A549 (cell line): ENCODE measurements around the gene SORBS1. TPM values are rescaled to one million over a fixed set of nuclear protein-coding genes. Genes with fewer than 3 reads are reported as not detected.

Source experiments
- ATAC-seq, 2 experiments: fragments of 200-7000 bp in 1 of 2; fragments of >200 bp in 1 of 2; cut with Nextera tagmentation in 1 of 2; cut with Tn5 transposase in 1 of 2; 3 replicates each; pipeline versions ENCODE4 v1.8.0 to v1.9.1; 2018 to 2020; ENCODE audit warnings: mild to moderate bottlenecking in 1 of 2, moderate library complexity in 1 of 2
- CTCF ChIA-PET: fragments of 300-600 bp; sonication (Branson Sonifier 250); formaldehyde crosslinking; extraction: SDS; loops from one replicate; lab custom pipeline; 2021; ENCODE audit warnings: antibody characterized with exemption, inconsistent platforms; lab: Yijun Ruan, JAX
- POLR2A ChIA-PET: fragments of 350-600 bp; formaldehyde crosslinking; extraction: SDS; loops from one replicate; lab custom pipeline; 2021; ENCODE audit warnings: antibody characterized with exemption, inconsistent platforms; lab: Yijun Ruan, JAX
- DNase-seq, 2 experiments: peaks; one replicate each; pipeline versions ENCODE4 v3.0.0 to v3.0.0-alpha.2; 2011 to 2016; ENCODE audit warnings: low read depth in 1 of 2, low spot score in 1 of 2
- FAIRE-seq: peaks from 2 replicates; lab custom pipeline; 2011; peaks lifted over from hg19 to GRCh38; lab: Jason Lieb, UNC
- H3K27ac ChIP-seq, 2 experiments: fragments of >200 bp; sonication (Bioruptor Twin); formaldehyde crosslinking; 3 replicates each; pipeline ENCODE4 v1.5.1; 2016 to 2017
- H3K4me1 ChIP-seq: fragments of >200 bp; sonication (Bioruptor Twin); formaldehyde crosslinking; 3 replicates; pipeline ENCODE4 v1.6.1; 2016
- H3K4me2 ChIP-seq: fragments of >200 bp; sonication (Bioruptor Twin); formaldehyde crosslinking; 3 replicates; pipeline ENCODE4 v1.6.1; 2016
- H3K4me3 ChIP-seq: fragments of >200 bp; sonication (Bioruptor Twin); formaldehyde crosslinking; 3 replicates; pipeline ENCODE4 v1.5.1; 2016
- H3K9me3 ChIP-seq: fragments of >200 bp; sonication (Bioruptor Twin); formaldehyde crosslinking; 3 replicates; pipeline ENCODE4 v1.6.1; 2016
- BHLHE40 ChIP-seq: IDR thresholded peaks from 2 replicates; pipeline ENCODE4 v1.6.1; 2012; ENCODE audit warnings: low read depth, low read length, inconsistent platforms
- CHD2 ChIP-seq: fragments of 150-350 bp; IDR thresholded peaks from 2 replicates; pipeline ENCODE4 v1.6.1; 2014; ENCODE audit warnings: low read length; ENCODE audit not compliant: partially characterized antibody
- CHD4 ChIP-seq: fragments of 200-600 bp; sonication (generic); IDR thresholded peaks from 2 replicates; pipeline ENCODE4 v1.6.1; 2016; ENCODE audit warnings: antibody characterized with exemption, mild to moderate bottlenecking, borderline replicate concordance
- EP300 ChIP-seq, 2 experiments: fragments of >200 bp; sonication (Bioruptor Twin); formaldehyde crosslinking; IDR thresholded peaks; 2 replicates in 1 of 2; 3 replicates in 1 of 2; pipeline ENCODE4 v1.6.1; 2016 to 2017
- ESRRA ChIP-seq: fragments of 150-350 bp; IDR thresholded peaks from 2 replicates; pipeline ENCODE4 v1.6.1; 2014; ENCODE audit warnings: mild to moderate bottlenecking, low read length, borderline replicate concordance
- GATA3 ChIP-seq: IDR thresholded peaks from 2 replicates; pipeline ENCODE4 v1.6.1; 2012; ENCODE audit warnings: borderline replicate concordance
- HDAC2 ChIP-seq: fragments of 200-600 bp; sonication (generic); IDR thresholded peaks from 2 replicates; pipeline ENCODE4 v1.6.1; 2016
- HEYL ChIP-seq: fragments of 250-450 bp; sonication (Bioruptor Pico); IDR thresholded peaks from 2 replicates; pipeline ENCODE4 v1.8.0; 2021; ENCODE audit warnings: mild to moderate bottlenecking, moderate library complexity
- HOXA7 ChIP-seq: fragments of 250-450 bp; sonication (Bioruptor Pico); IDR thresholded peaks from 2 replicates; pipeline ENCODE4 v1.5.0; 2020; ENCODE audit warnings: mild to moderate bottlenecking, moderate library complexity
- HOXB5 ChIP-seq: fragments of 250-450 bp; sonication (Bioruptor Pico); IDR thresholded peaks from 2 replicates; pipeline ENCODE4 v1.5.0; 2020; ENCODE audit warnings: mild to moderate bottlenecking, moderate library complexity
- JUN ChIP-seq, 2 experiments: fragments of >200 bp; sonication (Bioruptor Twin); formaldehyde crosslinking; IDR thresholded peaks; 2 replicates in 1 of 2; 3 replicates in 1 of 2; pipeline ENCODE4 v1.6.1; 2016 to 2017
- KDM1A ChIP-seq: fragments of 200-600 bp; sonication (generic); IDR thresholded peaks from 2 replicates; pipeline ENCODE4 v1.6.1; 2016; ENCODE audit warnings: low read depth, mild to moderate bottlenecking
- NPAS2 ChIP-seq: fragments of 250-450 bp; sonication (Bioruptor Pico); IDR thresholded peaks from 2 replicates; pipeline ENCODE4 v1.8.0; 2022; ENCODE audit warnings: mild to moderate bottlenecking, moderate library complexity, borderline replicate concordance
- NR3C1 ChIP-seq: fragments of >200 bp; sonication (Bioruptor Twin); formaldehyde crosslinking; IDR thresholded peaks from 3 replicates; pipeline ENCODE4 v1.6.1; 2017
- PHF8 ChIP-seq: fragments of 200-600 bp; sonication (generic); IDR thresholded peaks from 2 replicates; pipeline ENCODE4 v1.6.1; 2016; ENCODE audit warnings: low read depth, mild to moderate bottlenecking, antibody characterized with exemption, moderate library complexity, borderline replicate concordance
- POLR2AphosphoS2 ChIP-seq: conservative IDR thresholded peaks from 2 replicates; pipeline ENCODE4 v1.6.1; 2012; ENCODE audit warnings: low read length, improper control_type of control experiment, inconsistent platforms
- RARB ChIP-seq: fragments of 250-450 bp; sonication (Bioruptor Pico); IDR thresholded peaks from 2 replicates; pipeline ENCODE4 v1.8.0; 2021; ENCODE audit warnings: mild to moderate bottlenecking, moderate library complexity
- RCOR1 ChIP-seq: fragments of 150-350 bp; IDR thresholded peaks from 2 replicates; pipeline ENCODE4 v1.6.1; 2014; ENCODE audit warnings: antibody characterized with exemption, low read length, low read depth
- SMC3 ChIP-seq: fragments of >200 bp; sonication (Bioruptor Twin); formaldehyde crosslinking; IDR thresholded peaks from 3 replicates; pipeline ENCODE4 v1.6.1; 2018; ENCODE audit warnings: inconsistent platforms
- SREBF2 ChIP-seq: fragments of 450-650 bp; IDR thresholded peaks from 2 replicates; pipeline ENCODE4 v1.6.1; 2014; ENCODE audit warnings: mild to moderate bottlenecking, moderate library complexity
- TP53 ChIP-seq: fragments of 250-450 bp; sonication (Bioruptor Pico); IDR thresholded peaks from 2 replicates; pipeline ENCODE4 v1.5.0; 2021; ENCODE audit warnings: mild to moderate bottlenecking, moderate library complexity
- ZC3H11A ChIP-seq: fragments of 450-650 bp; IDR thresholded peaks from 2 replicates; pipeline ENCODE4 v1.6.1; 2014; ENCODE audit warnings: antibody characterized with exemption, mild to moderate bottlenecking
- ZNF302 ChIP-seq: fragments of 250-450 bp; sonication (Bioruptor Pico); IDR thresholded peaks from 2 replicates; pipeline ENCODE4 v1.9.0; 2021; ENCODE audit warnings: inconsistent platforms, mild to moderate bottlenecking, moderate library complexity
- WGBS: methylation state at CpG from one replicate; pipeline ENCODE4 v1.1.6; 2017; ENCODE audit errors: missing lambda C conversion rate; 5-methylcytosine and 5-hydroxymethylcytosine counted together
- polyA plus RNA-seq, 4 experiments: library from polyadenylated mRNA; depleted of rRNA in 3 of 4; stranded (reverse); fragments of >200 nt; fragmentation: RNase III in 1 of 4; extraction: RNeasy Plus Mini Kit Qiagen cat#74134 plus additional on column Dnase treatment in 1 of 4; gene quantifications; 2 replicates in 3 of 4; 3 replicates in 1 of 4; pipeline ENCODE4 v1.2.3, GENCODE V29; 2011 to 2017
- TF ChIP-seq, protein P1 (sequence below): IDR thresholded peaks from 2 replicates; pipeline ENCODE4 v1.6.1; 2012
- TF ChIP-seq, protein P2 (sequence below): fragments of >200 bp; sonication (Bioruptor Twin); formaldehyde crosslinking; IDR thresholded peaks from 3 replicates; pipeline ENCODE4 v1.6.1; 2016
- TF ChIP-seq, protein P3 (sequence below): fragments of 200-600 bp; sonication (generic); IDR thresholded peaks from 2 replicates; pipeline ENCODE4 v1.6.1; 2016; ENCODE audit warnings: antibody characterized with exemption, mild to moderate bottlenecking, moderate library complexity
- TF ChIP-seq, protein P4 (sequence below): fragments of 150-350 bp; IDR thresholded peaks from 2 replicates; pipeline ENCODE4 v1.6.1; 2014; ENCODE audit warnings: low read depth, mild to moderate bottlenecking, low read length

SORBS1 gene
- polyA plus RNA-seq, 2 of the 4 experiments (the other 2 are of a cell fraction), result 0.39 to 0.80 TPM

DNA sequence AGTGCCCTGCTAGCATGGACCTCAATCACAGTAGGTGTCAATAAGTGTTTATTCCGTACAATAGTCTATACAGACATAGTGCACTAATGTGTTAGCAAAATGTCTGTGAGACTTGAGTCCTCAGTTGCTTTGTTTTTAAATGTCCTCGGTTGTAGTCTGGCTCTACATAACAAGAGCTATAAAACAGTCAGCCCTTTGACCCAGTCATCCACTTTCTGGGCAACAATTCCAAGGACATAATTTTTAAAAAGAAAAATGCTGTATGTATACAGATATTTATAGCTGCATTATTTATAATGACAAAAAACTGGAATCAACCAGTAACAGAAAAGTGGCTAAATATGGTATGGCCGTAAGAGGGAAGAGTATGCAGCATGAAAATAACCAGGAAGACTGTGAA is 267.5 kb downstream of the SORBS1 start:
- ATAC-seq (no peak), FAIRE-seq (no peak), DNase-seq (no peak)
- 83% methylated on average over 3 of the region's 3 CpGs for WGBS
- ChIA-PET POLR2A (interaction anchor here (0.5 kb wide), 1 partner anchor 51 kb away, joined by 3 read pairs; no protein-coding TSS in a partner anchor), CTCF (interaction anchor here (1.0 to 2.1 kb wide), 2 partner anchors 47 to 50 kb away, joined by 4 to 7 read pairs; no protein-coding TSS in a partner anchor)
- no peak overlapping the region for H3K27ac ChIP-seq
- no peak for TF ChIP-seq HOXA7 (CRISPR knock-in tag)
- TF ChIP-seq GATA3, result no peak
- no peak for TF ChIP-seq ESRRA
- TF ChIP-seq SREBF2, result no peak
- TF ChIP-seq HEYL (CRISPR knock-in tag), result no peak
- TF ChIP-seq ZC3H11A, result no peak
- no peak for TF ChIP-seq TP53 (CRISPR knock-in tag)
- TF ChIP-seq ZNF302 (CRISPR knock-in tag), result no peak
- no peak for TF ChIP-seq CHD2
- no peak for TF ChIP-seq PHF8
- TF ChIP-seq, protein P1, sequence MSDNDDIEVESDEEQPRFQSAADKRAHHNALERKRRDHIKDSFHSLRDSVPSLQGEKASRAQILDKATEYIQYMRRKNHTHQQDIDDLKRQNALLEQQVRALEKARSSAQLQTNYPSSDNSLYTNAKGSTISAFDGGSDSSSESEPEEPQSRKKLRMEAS, result no peak
- TF ChIP-seq NR3C1, result no peak
- no peak for TF ChIP-seq NPAS2 (CRISPR knock-in tag)
- no peak for TF ChIP-seq JUN (IDR thresholded peaks at IDR 0.05)
- no peak for TF ChIP-seq POLR2AphosphoS2
- TF ChIP-seq, protein P2, sequence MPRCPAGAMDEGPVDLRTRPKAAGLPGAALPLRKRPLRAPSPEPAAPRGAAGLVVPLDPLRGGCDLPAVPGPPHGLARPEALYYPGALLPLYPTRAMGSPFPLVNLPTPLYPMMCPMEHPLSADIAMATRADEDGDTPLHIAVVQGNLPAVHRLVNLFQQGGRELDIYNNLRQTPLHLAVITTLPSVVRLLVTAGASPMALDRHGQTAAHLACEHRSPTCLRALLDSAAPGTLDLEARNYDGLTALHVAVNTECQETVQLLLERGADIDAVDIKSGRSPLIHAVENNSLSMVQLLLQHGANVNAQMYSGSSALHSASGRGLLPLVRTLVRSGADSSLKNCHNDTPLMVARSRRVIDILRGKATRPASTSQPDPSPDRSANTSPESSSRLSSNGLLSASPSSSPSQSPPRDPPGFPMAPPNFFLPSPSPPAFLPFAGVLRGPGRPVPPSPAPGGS, result no peak
- TF ChIP-seq, protein P3, sequence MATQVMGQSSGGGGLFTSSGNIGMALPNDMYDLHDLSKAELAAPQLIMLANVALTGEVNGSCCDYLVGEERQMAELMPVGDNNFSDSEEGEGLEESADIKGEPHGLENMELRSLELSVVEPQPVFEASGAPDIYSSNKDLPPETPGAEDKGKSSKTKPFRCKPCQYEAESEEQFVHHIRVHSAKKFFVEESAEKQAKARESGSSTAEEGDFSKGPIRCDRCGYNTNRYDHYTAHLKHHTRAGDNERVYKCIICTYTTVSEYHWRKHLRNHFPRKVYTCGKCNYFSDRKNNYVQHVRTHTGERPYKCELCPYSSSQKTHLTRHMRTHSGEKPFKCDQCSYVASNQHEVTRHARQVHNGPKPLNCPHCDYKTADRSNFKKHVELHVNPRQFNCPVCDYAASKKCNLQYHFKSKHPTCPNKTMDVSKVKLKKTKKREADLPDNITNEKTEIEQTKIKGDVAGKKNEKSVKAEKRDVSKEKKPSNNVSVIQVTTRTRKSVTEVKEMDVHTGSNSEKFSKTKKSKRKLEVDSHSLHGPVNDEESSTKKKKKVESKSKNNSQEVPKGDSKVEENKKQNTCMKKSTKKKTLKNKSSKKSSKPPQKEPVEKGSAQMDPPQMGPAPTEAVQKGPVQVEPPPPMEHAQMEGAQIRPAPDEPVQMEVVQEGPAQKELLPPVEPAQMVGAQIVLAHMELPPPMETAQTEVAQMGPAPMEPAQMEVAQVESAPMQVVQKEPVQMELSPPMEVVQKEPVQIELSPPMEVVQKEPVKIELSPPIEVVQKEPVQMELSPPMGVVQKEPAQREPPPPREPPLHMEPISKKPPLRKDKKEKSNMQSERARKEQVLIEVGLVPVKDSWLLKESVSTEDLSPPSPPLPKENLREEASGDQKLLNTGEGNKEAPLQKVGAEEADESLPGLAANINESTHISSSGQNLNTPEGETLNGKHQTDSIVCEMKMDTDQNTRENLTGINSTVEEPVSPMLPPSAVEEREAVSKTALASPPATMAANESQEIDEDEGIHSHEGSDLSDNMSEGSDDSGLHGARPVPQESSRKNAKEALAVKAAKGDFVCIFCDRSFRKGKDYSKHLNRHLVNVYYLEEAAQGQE, result no peak
- TF ChIP-seq HOXB5, result no peak
- TF ChIP-seq RARB (CRISPR knock-in tag), result no peak
- TF ChIP-seq, protein P4, sequence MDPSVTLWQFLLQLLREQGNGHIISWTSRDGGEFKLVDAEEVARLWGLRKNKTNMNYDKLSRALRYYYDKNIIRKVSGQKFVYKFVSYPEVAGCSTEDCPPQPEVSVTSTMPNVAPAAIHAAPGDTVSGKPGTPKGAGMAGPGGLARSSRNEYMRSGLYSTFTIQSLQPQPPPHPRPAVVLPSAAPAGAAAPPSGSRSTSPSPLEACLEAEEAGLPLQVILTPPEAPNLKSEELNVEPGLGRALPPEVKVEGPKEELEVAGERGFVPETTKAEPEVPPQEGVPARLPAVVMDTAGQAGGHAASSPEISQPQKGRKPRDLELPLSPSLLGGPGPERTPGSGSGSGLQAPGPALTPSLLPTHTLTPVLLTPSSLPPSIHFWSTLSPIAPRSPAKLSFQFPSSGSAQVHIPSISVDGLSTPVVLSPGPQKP, result no peak
- no peak overlapping the region for H3K4me3 ChIP-seq
- H3K9me3 ChIP-seq, result no peaks in the 10 kb centered on the region
- H3K4me1 ChIP-seq, result peaks cover 8% of the 10 kb centered on the region
- H3K4me2 ChIP-seq, result no peak overlapping the region

DNA sequence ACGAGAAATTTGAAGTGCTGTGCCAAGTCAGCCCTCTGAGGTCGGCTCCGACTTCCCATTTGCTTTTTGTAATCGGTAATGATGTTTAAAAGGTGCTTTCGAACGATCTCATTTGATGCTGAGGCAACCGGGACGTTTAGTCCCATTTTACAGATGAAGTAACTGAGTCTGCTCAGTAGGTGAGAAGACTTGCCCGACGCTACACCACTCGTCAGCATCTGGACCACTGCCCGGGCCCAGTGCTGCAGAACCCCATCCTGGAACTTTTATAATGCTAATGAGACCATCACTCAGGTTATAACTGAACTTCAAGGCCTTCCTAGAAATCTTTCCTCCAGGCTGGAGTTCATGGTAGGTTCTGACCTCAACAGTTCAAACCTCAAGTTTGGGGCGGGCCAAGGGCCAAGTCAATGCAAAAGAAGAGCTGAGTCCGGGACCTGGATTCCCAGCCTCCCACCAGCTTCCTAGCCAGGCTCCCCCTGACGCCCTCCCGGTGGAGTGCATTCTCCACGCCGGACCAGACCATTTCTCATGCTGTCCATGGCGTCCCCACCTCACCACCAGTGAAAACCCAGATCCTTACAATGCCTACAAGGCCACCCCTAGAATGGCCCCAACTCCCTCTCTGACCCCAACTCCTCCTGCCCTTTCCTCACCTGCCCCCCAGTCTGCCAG is 269.7 kb downstream of the SORBS1 start:
- ATAC-seq (no peak), FAIRE-seq (no peak)
- POLR2A ChIA-PET, result interaction anchor here (0.6 to 1.2 kb wide), 3 partner anchors 17 to 48 kb away, joined by 3 to 5 read pairs (median 4); no protein-coding TSS in a partner anchor
- peak overlapping the region; percentile 89 for H3K4me2 ChIP-seq
- TF ChIP-seq RCOR1 (0 out of 2 replicates have a peak, but pooled peaks have one; percentile 70), SMC3 (no peak), BHLHE40 (no peak), CHD4 (peak; percentile 92), EP300 (IDR thresholded peaks at IDR 0.05) (no peak), GATA3 (no peak), RARB (CRISPR knock-in tag) (no peak), KDM1A (peak; percentile 99), HDAC2 (peak; percentile 98)
- TF ChIP-seq, protein P1, result peak; percentile 90
- TF ChIP-seq, all 56 proteins: peak for 5
- no peak for DNase-seq
- peak overlapping the region; percentile 91 for H3K4me3 ChIP-seq
- peaks cover 30% of the 10 kb centered on the region for H3K4me1 ChIP-seq
- peak overlapping the region; percentile 97 to 98 for H3K27ac ChIP-seq
- CTCF ChIA-PET, result interaction anchor here (0.7 to 3.1 kb wide), 5 partner anchors 13 to 89 kb away, joined by 3 to 10 read pairs (median 3); no protein-coding TSS in a partner anchor
- no peaks in the 10 kb centered on the region for H3K9me3 ChIP-seq
- 69% methylated on average over 19 of the region's 19 CpGs for WGBS
